GM12864 (cell line): ENCODE data around the gene IGSF21.
A peak's percentile ranks its signal among the peaks of the same experiment; 100 is the strongest.

Experiments used
- DNase-seq: peaks from one replicate; pipeline ENCODE4 v3.0.0-alpha.2; 2011; ENCODE audit warnings: low read depth
- H3K4me3 ChIP-seq: 2 replicates; pipeline ENCODE4 v1.5.1; 2011; ENCODE audit warnings: mild to moderate bottlenecking, low read depth, low read length, control low read depth
- TF ChIP-seq, protein P1 (sequence below): IDR thresholded peaks from 2 replicates; pipeline ENCODE4 v1.5.1; 2011; ENCODE audit warnings: low read depth, mild to moderate bottlenecking, moderate library complexity, low read length, control low read depth, inconsistent platforms; ENCODE audit errors: missing control alignments

The IGSF21 gene

DNA sequence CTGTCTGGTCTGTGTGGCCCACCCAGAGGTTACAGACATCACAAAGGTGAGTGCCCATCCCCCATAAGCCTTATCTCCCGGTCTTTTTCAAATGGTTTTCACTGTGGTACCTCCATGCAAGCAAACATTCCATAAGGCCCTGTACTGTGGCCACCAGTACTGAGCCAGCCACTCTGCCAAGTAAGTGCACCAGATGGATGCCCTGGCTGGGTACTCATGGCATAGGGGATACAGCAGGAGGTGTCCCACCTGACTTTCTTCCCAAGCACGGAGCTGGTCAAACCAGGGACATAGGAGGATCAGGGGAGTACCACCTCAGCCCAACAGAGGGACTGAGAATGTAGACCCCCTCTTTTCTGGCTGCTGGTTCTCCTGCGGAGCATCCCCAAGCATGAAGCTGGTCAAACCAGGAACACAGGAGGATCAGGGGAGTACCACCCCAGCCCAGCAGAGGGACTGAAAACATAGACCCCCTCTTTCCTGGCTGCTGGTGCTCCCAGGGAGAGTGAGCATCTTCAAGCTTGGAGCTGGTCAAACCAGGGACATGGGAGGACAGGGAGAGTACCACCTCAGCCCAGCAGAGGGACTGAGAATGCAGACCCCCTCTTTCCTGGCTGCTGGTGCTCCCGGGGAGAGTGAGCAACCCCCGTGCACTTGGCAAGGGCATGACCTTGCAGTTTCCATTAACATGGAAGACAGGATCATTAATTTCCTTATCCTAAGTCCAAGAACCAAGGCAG, 291.4 kb downstream of the IGSF21 start:
- no peak for DNase-seq
- H3K4me3 ChIP-seq: no peak overlapping the region
- TF ChIP-seq, protein P1, sequence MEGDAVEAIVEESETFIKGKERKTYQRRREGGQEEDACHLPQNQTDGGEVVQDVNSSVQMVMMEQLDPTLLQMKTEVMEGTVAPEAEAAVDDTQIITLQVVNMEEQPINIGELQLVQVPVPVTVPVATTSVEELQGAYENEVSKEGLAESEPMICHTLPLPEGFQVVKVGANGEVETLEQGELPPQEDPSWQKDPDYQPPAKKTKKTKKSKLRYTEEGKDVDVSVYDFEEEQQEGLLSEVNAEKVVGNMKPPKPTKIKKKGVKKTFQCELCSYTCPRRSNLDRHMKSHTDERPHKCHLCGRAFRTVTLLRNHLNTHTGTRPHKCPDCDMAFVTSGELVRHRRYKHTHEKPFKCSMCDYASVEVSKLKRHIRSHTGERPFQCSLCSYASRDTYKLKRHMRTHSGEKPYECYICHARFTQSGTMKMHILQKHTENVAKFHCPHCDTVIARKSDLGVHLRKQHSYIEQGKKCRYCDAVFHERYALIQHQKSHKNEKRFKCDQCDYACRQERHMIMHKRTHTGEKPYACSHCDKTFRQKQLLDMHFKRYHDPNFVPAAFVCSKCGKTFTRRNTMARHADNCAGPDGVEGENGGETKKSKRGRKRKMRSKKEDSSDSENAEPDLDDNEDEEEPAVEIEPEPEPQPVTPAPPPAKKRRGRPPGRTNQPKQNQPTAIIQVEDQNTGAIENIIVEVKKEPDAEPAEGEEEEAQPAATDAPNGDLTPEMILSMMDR: peak; percentile 13

DNA sequence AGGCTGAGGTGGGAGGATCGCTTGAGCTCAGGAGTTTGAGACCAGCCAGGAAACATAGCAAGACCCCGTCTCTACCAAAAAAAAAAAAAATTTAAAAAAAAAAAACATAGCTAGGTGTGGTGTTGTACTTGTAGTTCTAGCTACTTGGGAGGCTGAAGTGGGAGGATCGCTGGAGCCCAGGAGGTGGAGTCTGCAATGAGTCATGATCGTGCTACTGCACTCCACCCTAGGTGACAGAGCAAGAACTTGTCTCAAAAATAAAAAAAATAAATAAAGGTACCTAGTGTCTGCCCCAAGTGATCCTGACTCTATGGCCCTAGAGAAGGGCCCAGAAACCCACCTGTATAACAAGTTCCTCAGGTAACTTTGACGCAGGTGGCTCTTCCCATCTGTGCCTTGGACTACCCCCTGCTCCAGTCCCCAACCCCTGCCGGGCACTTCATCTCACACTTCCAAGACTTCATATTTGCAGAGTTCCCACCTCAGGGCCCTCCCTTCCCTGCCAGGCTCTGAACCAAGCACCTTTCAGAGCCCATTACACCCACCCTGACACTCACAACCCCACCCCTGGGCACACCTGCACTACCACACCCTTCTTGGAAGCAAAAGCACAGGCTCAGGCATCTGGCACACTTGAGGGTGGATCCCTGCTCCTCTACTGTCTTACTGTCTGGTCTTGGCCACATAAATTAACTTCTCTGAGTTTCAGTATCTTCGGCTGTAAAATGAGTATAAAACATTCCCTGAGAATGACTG, 292.9 kb downstream of the IGSF21 start:
- TF ChIP-seq, protein P1: no peak
- H3K4me3 ChIP-seq: no peak overlapping the region
- DNase-seq: no peak

DNA sequence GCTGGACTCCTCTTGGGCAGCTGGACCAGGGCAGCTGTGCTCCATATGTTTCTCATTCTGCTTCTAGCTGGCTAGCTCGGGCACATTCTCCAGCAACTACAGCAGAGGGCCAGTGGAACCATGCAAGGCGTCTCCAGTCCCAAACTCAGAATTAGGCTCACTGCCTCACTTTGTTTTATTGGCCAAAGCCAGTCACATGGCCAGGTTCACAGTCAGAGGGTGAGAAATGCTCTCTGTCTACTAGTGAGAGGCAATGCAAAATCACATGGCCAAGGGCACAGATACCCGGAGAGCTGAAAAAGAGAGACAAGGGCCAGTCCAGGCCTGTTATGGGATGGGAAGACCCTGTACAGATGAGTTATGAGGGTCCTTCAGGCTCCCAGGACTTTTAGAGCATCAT, 294.3 kb downstream of the IGSF21 start:
- DNase-seq: no peak
- H3K4me3 ChIP-seq: no peak overlapping the region
- TF ChIP-seq, protein P1: no peak

DNA sequence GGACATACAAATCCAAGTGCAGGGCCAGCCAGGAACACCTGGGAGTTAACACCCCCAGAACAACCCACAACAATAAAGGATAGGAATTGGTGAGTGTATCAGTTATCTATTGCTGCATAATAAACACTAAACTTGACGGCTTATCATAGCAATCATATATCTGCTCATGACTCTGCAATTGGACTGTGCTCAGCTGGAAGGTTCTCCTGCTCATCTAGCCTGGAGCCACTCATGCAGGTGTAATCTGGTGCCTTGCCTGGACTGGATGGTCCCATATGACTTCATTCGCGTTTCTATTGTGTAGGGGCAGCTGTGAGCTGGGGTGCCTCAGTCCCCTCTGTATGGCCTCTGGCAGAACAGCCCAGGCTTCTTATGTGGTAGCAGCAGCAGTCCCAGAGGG, 296.9 kb downstream of the IGSF21 start:
- no peak for DNase-seq
- H3K4me3 ChIP-seq: no peak overlapping the region
- TF ChIP-seq, protein P1: no peak

DNA sequence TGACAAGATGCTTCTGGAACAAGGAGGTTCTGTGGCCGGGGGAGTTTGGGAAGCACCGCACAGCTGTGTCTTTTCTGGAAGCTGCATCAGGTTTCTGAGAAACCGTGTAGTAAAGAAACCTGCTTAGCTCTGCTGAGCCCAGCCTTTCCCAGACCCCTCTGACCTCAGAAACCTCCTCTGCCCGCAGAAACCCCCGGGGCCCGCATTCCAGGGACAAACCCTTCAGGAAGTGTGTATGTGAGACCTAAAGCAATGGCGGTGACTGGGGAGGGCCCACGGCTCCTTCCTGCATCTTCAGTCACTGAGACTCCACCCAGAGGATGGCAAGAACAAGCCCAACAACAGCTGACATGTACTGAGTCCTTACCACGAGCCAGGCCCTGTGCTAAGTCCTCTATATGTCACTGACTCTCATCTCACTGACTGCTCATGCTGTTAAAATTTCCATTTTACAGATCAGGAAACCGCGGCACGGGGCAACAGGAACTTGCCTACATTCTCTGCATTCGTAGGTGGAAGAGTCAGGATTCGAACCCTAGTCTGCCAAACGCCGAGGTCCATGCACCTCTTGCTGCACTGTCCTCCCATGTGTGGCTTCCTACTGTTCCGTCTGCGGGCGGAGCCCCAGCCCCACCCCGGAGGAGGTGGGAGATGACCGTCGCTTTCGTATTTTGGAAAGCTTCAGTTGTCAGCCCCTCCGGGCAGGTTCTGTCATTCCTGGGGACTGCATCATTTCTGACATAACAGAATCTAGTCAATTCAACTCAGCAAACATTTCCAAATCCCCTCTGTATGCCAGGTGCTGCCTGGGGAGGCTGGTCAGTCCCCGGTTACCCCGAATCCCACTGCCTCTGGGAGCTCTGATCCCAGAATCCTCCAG, 299.8 kb downstream of the IGSF21 start:
- no peak overlapping the region for H3K4me3 ChIP-seq
- TF ChIP-seq, protein P1: no peak
- DNase-seq: no peak

DNA sequence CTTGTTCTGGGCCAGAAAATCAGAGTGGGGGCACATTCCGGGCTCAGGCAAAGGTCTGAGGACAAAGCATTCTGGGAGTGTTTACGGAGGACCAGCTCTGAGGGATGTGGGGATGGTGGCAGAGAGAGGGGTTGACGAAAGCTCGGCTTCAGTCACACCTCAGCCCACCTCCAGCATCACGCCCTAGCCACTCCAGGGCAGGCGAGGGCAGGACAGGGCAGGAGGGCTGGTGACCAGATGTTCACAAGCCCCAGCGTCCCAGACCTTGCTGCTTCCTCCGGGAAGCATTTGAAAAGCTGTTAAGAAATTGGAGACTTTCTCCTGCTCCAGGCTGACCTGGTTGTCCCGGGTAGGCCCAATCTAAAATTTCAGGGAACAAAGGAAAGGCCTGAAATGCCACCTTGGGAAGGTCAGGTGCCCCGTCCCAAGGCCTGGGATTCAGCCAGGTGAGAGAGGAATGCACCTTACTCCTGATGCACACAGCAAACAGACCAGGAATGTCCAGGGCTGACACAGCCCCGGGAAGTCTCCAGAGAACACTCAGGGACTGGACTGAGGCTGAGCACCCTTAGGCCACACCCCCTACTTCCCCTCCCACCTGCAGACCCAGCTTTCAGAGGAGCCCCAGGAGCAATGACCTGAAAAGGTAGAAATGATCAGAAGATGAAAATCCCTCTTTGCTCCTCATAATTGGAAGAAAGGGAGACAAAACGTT, 301.2 kb downstream of the IGSF21 start:
- TF ChIP-seq, protein P1: no peak
- no peak for DNase-seq
- no peak overlapping the region for H3K4me3 ChIP-seq
